Spleen (tissue), 11 donors: Measurements from ENCODE around the gene SATB1. TPM values are rescaled to one million over a fixed set of nuclear protein-coding genes. Genes with fewer than 3 reads are reported as not detected.

ENCODE experiments used
- DNase-seq: peaks from one replicate; pipeline ENCODE4 v3.0.0-alpha.2; 2020
- H3K27ac ChIP-seq, 8 donors: fragments of 200-600 bp; sonication (generic) in 7 of 8; 1 replicate in 4 of 8; 2 replicates in 4 of 8; pipeline versions ENCODE4 v1.5.0 to v1.8.0; 2016 to 2021; ENCODE audit warnings: inconsistent platforms in 4 of 8, mild to moderate bottlenecking in 4 of 8, moderate library complexity in 1 of 8
- H3K27me3 ChIP-seq, 7 donors: fragments of 200-600 bp; sonication (generic) in 6 of 7; replicated peaks in 1 of 7; 1 replicate in 4 of 7; 2 replicates in 3 of 7; pipeline versions ENCODE4 v1.5.0 to v1.8.0; 2016 to 2021; ENCODE audit warnings: inconsistent platforms in 3 of 7, mild to moderate bottlenecking in 1 of 7
- H3K36me3 ChIP-seq, 6 donors: fragments of 200-600 bp; sonication (generic) in 5 of 6; 1 replicate in 4 of 6; 2 replicates in 2 of 6; pipeline versions ENCODE4 v1.5.0 to v1.8.0; 2016 to 2021; ENCODE audit warnings: inconsistent platforms in 2 of 6
- H3K4me1 ChIP-seq, 6 donors: fragments of 200-600 bp; sonication (generic) in 5 of 6; 1 replicate in 3 of 6; 2 replicates in 3 of 6; pipeline versions ENCODE4 v1.5.0 to v1.8.0; 2016 to 2021; ENCODE audit warnings: inconsistent platforms in 3 of 6
- H3K4me3 ChIP-seq, 8 donors: fragments of 200-600 bp; sonication (generic) in 7 of 8; 1 replicate in 4 of 8; 2 replicates in 4 of 8; pipeline versions ENCODE4 v1.5.0 to v1.8.0; 2016 to 2021; ENCODE audit warnings: inconsistent platforms in 4 of 8, mild to moderate bottlenecking in 4 of 8, moderate library complexity in 2 of 8
- H3K9me3 ChIP-seq, 8 donors: fragments of 200-600 bp; sonication (generic) in 7 of 8; 1 replicate in 4 of 8; 2 replicates in 4 of 8; pipeline versions ENCODE4 v1.5.0 to v1.8.0; 2016 to 2021; ENCODE audit warnings: inconsistent platforms in 4 of 8
- CTCF ChIP-seq, 11 experiments: fragments of 200-600 bp in 7 of 11; fragments of 450-650 bp in 4 of 11; sonication (generic) in 4 of 11; IDR thresholded peaks in 8 of 11; conservative IDR thresholded peaks in 3 of 11; 1 replicate in 7 of 11; 2 replicates in 4 of 11; pipeline versions ENCODE4 v1.4.0 to v1.8.0; 2016 to 2021; ENCODE audit warnings: antibody characterized with exemption in 11 of 11, inconsistent platforms in 4 of 11, mild to moderate bottlenecking in 1 of 11
- POLR2A ChIP-seq, 3 donors: fragments of 450-650 bp; IDR thresholded peaks; one replicate each; pipeline ENCODE4 v1.5.1; 2017; ENCODE audit warnings: antibody characterized with exemption in 3 of 3, mild to moderate bottlenecking in 1 of 3
- POLR2AphosphoS5 ChIP-seq, 3 donors: sonication (generic); formaldehyde crosslinking; IDR thresholded peaks; one replicate each; pipeline ENCODE4 v1.5.1; 2017; ENCODE audit warnings: antibody characterized with exemption in 3 of 3
- WGBS, 5 donors: extraction: QIAGEN DNeasy Blood & Tissue Kit in 3 of 5; methylation state at CpG; one replicate each; pipeline versions ENCODE4 v1.1.5 to v1.1.7; 2013 to 2018; 5-methylcytosine and 5-hydroxymethylcytosine counted together
- intact Hi-C: fragments of 100-400 bp; cut with DNase I; formaldehyde crosslinking; loops from one replicate; pipeline ENCODE4 v1.15.0; 2023; ENCODE audit warnings: low total_unique reads
- polyA plus RNA-seq, 3 donors: library from polyadenylated mRNA; stranded (reverse); fragments of 200-250 nt; gene quantifications; one replicate each; pipeline ENCODE4 v1.2.1, GENCODE V29; 2013
- total RNA-seq, 7 donors: library from RNA; depleted of rRNA in 3 of 7; stranded (reverse); fragments of >200 nt in 3 of 7; fragmentation: NEBNext Ultra II Directional in 4 of 7; extraction: Animal tissue kit (Norgen Biotek cat#: 25700) in 4 of 7; gene quantifications; one replicate each; pipeline versions ENCODE4 v1.1.0 to v1.2.1, GENCODE V29; 2016 to 2021
- donor health status: healthy with polysubstance abuse.
- donor health status: DM: no; HTN: no; CAD: no; lungs with moderate emphysema.
- donor health status: DM: no; HTN: no; CAD: no.
- donor health status: Bipolar disorder and iron deficiency.
- donor health status: healthy.
- donor health status: DM: no; HTN: no; CAD: no.
- donor health status: DM: yes; HTN: yes; CAD: no.

Gene SATB1
- total and polyA plus RNA-seq, 10 donors: 11.7 to 104 (median 59.1) TPM

GRCh38 chr3:18308096-18308650, 117.0 kb downstream of the SATB1 start:
- Histone ChIP-seq H3K36me3 (no peaks in the 10 kb centered on the region), H3K9me3 (no peaks in the 10 kb centered on the region), H3K4me3 (no peak overlapping the region), H3K27ac (no peak overlapping the region), H3K27me3 (no peaks in the 10 kb centered on the region), H3K4me1 (no peaks in the 10 kb centered on the region)
- DNase-seq: no peak
- TF ChIP-seq CTCF (IDR thresholded peaks at IDR 0.05 in 8 of 11, conservative IDR thresholded peaks at IDR 0.05 in 3 of 11) (no peak), POLR2AphosphoS5 (IDR thresholded peaks at IDR 0.05) (no peak), POLR2A (IDR thresholded peaks at IDR 0.05) (no peak)
- intact Hi-C loops: no loop called here
- WGBS, 5 donors: 26 to 57% (median 40%) methylated on average over 5 of the region's 5 CpGs

- Histone ChIP-seq H3K4me1 (no peaks in the 10 kb centered on the region), H3K27me3 (no peaks in the 10 kb centered on the region), H3K36me3 (no peaks in the 10 kb centered on the region), H3K4me3 (no peak overlapping the region), H3K27ac (no peak overlapping the region), H3K9me3 (no peaks in the 10 kb centered on the region)
- TF ChIP-seq POLR2AphosphoS5 (IDR thresholded peaks at IDR 0.05) (no peak), CTCF (IDR thresholded peaks at IDR 0.05 in 8 of 11, conservative IDR thresholded peaks at IDR 0.05 in 3 of 11) (no peak), POLR2A (IDR thresholded peaks at IDR 0.05) (no peak)
- 91 to 97% (median 96%) methylated on average over 1 of the region's 1 CpG for WGBS, 5 donors
- intact Hi-C loops: no loop called here
- no peak for DNase-seq
Measured at GRCh38 chr3:18307529-18307928, 117.6 kb downstream of the SATB1 start.

- no peak overlapping the region for H3K27ac ChIP-seq
- no peak for TF ChIP-seq POLR2AphosphoS5 (IDR thresholded peaks at IDR 0.05)
- H3K4me3 ChIP-seq: no peak overlapping the region
- intact Hi-C loops: no loop called here
- WGBS, 5 donors: 63 to 91% (median 80%) methylated on average over 1 of the region's 1 CpG
- no peaks in the 10 kb centered on the region for H3K27me3 ChIP-seq
- no peak for DNase-seq
- no peaks in the 10 kb centered on the region for H3K36me3 ChIP-seq
- H3K4me1 ChIP-seq: no peaks in the 10 kb centered on the region
- peaks cover 0 to 8% (median 6%) of the 10 kb centered on the region in 8 donors for H3K9me3 ChIP-seq
Measured at GRCh38 chr3:18302517-18302916, 122.6 kb downstream of the SATB1 start.

- Histone ChIP-seq H3K9me3 (peaks cover 5 to 15% (median 13%) of the 10 kb centered on the region in 8 donors), H3K27me3 (no peaks in the 10 kb centered on the region), H3K4me1 (no peaks in the 10 kb centered on the region), H3K27ac (no peak overlapping the region), H3K4me3 (no peak overlapping the region), H3K36me3 (no peaks in the 10 kb centered on the region)
- intact Hi-C loops: no loop called here
- TF ChIP-seq CTCF (IDR thresholded peaks at IDR 0.05 in 8 of 11, conservative IDR thresholded peaks at IDR 0.05 in 3 of 11) (no peak), POLR2A (IDR thresholded peaks at IDR 0.05) (no peak), POLR2AphosphoS5 (IDR thresholded peaks at IDR 0.05) (no peak)
- DNase-seq: no peak
- 81 to 100% (median 87%) methylated on average over 1 of the region's 1 CpG for WGBS, 5 donors
Measured at GRCh38 chr3:18301781-18302180, 123.4 kb downstream of the SATB1 start.

GRCh38 chr3:18300916-18301315, 124.2 kb downstream of the SATB1 start:
- WGBS, 5 donors: 88 to 97% (median 93%) methylated on average over 3 of the region's 3 CpGs
- no peak overlapping the region for H3K4me3 ChIP-seq
- H3K36me3 ChIP-seq: no peaks in the 10 kb centered on the region
- H3K27ac ChIP-seq: no peak overlapping the region
- no peaks in the 10 kb centered on the region for H3K4me1 ChIP-seq
- H3K27me3 ChIP-seq: no peaks in the 10 kb centered on the region
- no peak for DNase-seq
- TF ChIP-seq CTCF (IDR thresholded peaks at IDR 0.05 in 8 of 11, conservative IDR thresholded peaks at IDR 0.05 in 3 of 11): no peak
- TF ChIP-seq POLR2A (IDR thresholded peaks at IDR 0.05): no peak
- no peak for TF ChIP-seq POLR2AphosphoS5 (IDR thresholded peaks at IDR 0.05)
- peaks cover 9 to 24% (median 22%) of the 10 kb centered on the region in 8 donors for H3K9me3 ChIP-seq
- intact Hi-C loops: no loop called here
